Vagina (tissue), 2 donors: Measurements from ENCODE around the gene TCF7L1. TPM values are rescaled to one million over a fixed set of nuclear protein-coding genes. Genes with fewer than 3 reads are reported as not detected.

Experiments
- DNase-seq, 2 donors: peaks; one replicate each; pipeline ENCODE4 v3.0.0-alpha.2; 2017; ENCODE audit errors: extremely low spot score in 2 of 2
- H3K27ac ChIP-seq: fragments of 200-600 bp; sonication (generic); one replicate; pipeline ENCODE4 v1.5.1; 2019
- H3K27me3 ChIP-seq: fragments of 200-600 bp; sonication (generic); one replicate; pipeline ENCODE4 v1.5.1; 2019
- H3K36me3 ChIP-seq, 2 donors: fragments of 200-600 bp; sonication (generic); one replicate each; pipeline ENCODE4 v1.5.1; 2017 to 2019
- H3K4me1 ChIP-seq: fragments of 200-600 bp; sonication (generic); one replicate; pipeline ENCODE4 v1.5.1; 2019
- H3K4me3 ChIP-seq, 2 donors: fragments of 200-600 bp; sonication (generic); 1 replicate in 1 of 2; 2 replicates in 1 of 2; pipeline ENCODE4 v1.5.1; 2016 to 2019
- H3K9me3 ChIP-seq: fragments of 200-600 bp; sonication (generic); one replicate; pipeline ENCODE4 v1.5.1; 2019
- POLR2A ChIP-seq, 2 donors: fragments of 450-650 bp; IDR thresholded peaks; one replicate each; pipeline ENCODE4 v1.6.1; 2017; ENCODE audit warnings: antibody characterized with exemption in 2 of 2, mild to moderate bottlenecking in 2 of 2, moderate library complexity in 2 of 2
- POLR2AphosphoS5 ChIP-seq, 2 donors: sonication (generic); formaldehyde crosslinking; IDR thresholded peaks; one replicate each; pipeline ENCODE4 v1.9.0; 2017; ENCODE audit warnings: antibody characterized with exemption in 2 of 2, mild to moderate bottlenecking in 2 of 2, low read depth in 1 of 2; ENCODE audit not compliant: insufficient read depth in 1 of 2
- intact Hi-C: fragments of 100-400 bp; cut with DNase I; formaldehyde crosslinking; loops from one replicate; pipeline ENCODE4 v1.15.1; 2023
- total RNA-seq: library from RNA; depleted of rRNA; stranded (reverse); fragments of >200 nt; gene quantifications from one replicate; pipeline ENCODE4 v1.2.3, GENCODE V29; 2016
- TF ChIP-seq, protein P1 (sequence below), 3 experiments: fragments of 450-650 bp in 2 of 3; fragments of 200-600 bp in 1 of 3; sonication (generic) in 1 of 3; IDR thresholded peaks; one replicate each; pipeline ENCODE4 v1.5.1; 2017 to 2019; ENCODE audit warnings: antibody characterized with exemption in 3 of 3, mild to moderate bottlenecking in 2 of 3, moderate library complexity in 2 of 3

The TCF7L1 gene
- total RNA-seq, 1 donor from 2014 or later, result 8.3 TPM

DNA sequence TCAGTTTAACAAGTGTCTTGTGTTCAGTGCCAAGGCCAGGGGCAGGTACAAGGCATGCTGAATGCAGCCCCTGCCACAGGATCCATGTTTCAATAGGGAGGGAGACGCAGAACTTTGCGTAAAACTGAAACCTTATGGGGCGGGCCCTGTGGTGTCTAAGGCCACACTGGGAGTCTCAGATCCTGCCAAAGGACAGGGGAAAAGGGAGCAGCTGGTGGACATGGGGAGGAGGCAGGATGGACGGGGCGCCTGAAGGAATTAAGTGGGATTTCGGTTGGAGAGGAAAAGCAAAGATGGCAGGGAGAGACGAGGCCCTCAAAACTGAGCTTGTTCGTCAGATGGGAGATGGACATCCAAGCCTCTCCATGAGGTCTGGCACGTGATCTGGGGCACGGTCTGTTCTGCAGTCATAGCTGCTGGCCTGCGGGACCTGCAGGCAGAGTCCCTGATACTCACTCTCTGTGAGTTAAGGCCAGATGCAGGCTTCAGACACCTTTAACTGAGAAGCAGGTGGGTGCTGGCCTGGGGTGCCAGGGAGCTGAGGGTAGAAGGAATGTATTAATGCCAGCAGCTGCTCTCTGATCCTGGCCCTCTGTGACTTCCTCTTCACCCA lies 48.8 kb downstream of the TCF7L1 start:
- no peak for TF ChIP-seq POLR2A (IDR thresholded peaks at IDR 0.05)
- TF ChIP-seq, protein P1, sequence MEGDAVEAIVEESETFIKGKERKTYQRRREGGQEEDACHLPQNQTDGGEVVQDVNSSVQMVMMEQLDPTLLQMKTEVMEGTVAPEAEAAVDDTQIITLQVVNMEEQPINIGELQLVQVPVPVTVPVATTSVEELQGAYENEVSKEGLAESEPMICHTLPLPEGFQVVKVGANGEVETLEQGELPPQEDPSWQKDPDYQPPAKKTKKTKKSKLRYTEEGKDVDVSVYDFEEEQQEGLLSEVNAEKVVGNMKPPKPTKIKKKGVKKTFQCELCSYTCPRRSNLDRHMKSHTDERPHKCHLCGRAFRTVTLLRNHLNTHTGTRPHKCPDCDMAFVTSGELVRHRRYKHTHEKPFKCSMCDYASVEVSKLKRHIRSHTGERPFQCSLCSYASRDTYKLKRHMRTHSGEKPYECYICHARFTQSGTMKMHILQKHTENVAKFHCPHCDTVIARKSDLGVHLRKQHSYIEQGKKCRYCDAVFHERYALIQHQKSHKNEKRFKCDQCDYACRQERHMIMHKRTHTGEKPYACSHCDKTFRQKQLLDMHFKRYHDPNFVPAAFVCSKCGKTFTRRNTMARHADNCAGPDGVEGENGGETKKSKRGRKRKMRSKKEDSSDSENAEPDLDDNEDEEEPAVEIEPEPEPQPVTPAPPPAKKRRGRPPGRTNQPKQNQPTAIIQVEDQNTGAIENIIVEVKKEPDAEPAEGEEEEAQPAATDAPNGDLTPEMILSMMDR (IDR thresholded peaks at IDR 0.05), result no peak
- TF ChIP-seq POLR2AphosphoS5 (IDR thresholded peaks at IDR 0.05; ENCODE audit: insufficient read depth in 1 of 2, low read depth in 1 of 2), result no peak
- no peak for DNase-seq
- intact Hi-C loops, result no loop called here
- H3K27ac ChIP-seq, result no peak overlapping the region
- H3K4me1 ChIP-seq, result peaks cover 40% of the 10 kb centered on the region
- no peaks in the 10 kb centered on the region for H3K36me3 ChIP-seq
- H3K9me3 ChIP-seq, result no peaks in the 10 kb centered on the region
- H3K4me3 ChIP-seq, result no peak overlapping the region
- no peaks in the 10 kb centered on the region for H3K27me3 ChIP-seq

DNA sequence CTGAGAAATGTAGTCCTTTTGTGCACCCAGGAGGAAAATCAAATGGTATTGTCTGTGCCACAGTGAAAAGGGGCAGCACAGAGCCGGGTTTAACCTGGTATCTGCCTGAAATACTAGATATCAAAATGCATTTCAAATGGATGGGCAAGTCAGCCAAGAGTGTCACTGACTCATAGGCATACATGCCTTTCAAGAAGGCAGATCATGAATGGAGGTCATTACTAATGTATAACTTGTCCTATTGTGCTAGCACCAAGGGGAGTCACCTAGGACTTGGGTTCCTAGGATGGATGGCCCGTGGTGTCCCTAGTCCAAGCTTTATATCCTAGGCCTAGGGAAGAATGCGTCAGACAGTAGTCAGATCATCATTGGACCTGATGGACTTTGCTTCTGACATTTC lies 49.9 kb downstream of the TCF7L1 start:
- Histone ChIP-seq H3K4me1 (peaks cover 38% of the 10 kb centered on the region), H3K27ac (no peak overlapping the region), H3K4me3 (no peak overlapping the region), H3K9me3 (no peaks in the 10 kb centered on the region), H3K36me3 (no peaks in the 10 kb centered on the region), H3K27me3 (no peaks in the 10 kb centered on the region)
- TF ChIP-seq, protein P1 (IDR thresholded peaks at IDR 0.05), result no peak
- no peak for TF ChIP-seq POLR2AphosphoS5 (IDR thresholded peaks at IDR 0.05; ENCODE audit: insufficient read depth in 1 of 2, low read depth in 1 of 2)
- no peak for TF ChIP-seq POLR2A (IDR thresholded peaks at IDR 0.05)
- intact Hi-C loops, result no loop called here
- DNase-seq, result no peak

DNA sequence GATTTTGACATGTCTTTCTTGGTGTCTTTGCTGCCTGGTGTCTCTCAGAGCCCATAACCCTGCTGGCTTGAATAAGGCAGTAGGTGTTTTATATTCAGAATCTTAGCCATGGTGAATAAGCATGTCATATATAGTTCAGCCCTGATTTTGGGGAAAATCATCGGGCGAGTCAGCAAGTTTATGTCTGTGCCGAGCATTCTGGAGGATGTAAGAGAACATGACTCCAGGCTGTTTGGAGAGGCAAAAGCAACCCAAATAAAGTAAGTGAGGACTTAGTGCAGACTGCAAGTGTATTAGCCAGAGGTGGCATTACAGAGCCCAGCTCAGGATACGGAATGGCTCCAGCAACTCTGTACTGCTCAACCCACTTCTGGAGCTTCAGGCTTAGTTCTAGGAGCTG lies 50.3 kb downstream of the TCF7L1 start:
- H3K4me3 ChIP-seq, result no peak overlapping the region
- DNase-seq, result no peak
- intact Hi-C loops, result no loop called here

DNA sequence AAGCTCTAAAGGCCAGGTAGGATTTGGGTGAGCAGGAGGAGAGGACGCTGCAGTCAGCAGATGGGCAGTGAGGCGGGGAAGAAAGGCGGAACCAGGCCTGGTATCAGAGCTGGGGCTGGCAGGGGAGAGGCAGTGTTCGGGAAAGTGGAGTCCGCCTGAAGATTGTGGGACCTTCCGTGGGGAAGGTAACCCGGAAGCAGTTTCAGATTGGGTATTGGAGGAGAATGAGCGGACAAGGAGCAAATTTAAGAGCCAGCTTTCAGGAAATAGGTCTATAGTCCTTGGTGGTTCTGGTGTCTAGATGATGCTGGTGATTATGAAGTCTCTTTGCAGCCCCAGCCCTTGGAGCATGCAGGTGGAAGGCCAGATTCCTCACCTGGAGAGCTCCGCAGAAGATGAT lies 51.0 kb downstream of the TCF7L1 start:
- no peak for DNase-seq
- Histone ChIP-seq H3K4me3 (no peak overlapping the region), H3K27ac (no peak overlapping the region), H3K9me3 (no peaks in the 10 kb centered on the region), H3K27me3 (no peaks in the 10 kb centered on the region), H3K36me3 (no peaks in the 10 kb centered on the region), H3K4me1 (peaks cover 26% of the 10 kb centered on the region)
- TF ChIP-seq, protein P1 (IDR thresholded peaks at IDR 0.05), result no peak
- TF ChIP-seq POLR2A (IDR thresholded peaks at IDR 0.05), result no peak
- no peak for TF ChIP-seq POLR2AphosphoS5 (IDR thresholded peaks at IDR 0.05; ENCODE audit: insufficient read depth in 1 of 2, low read depth in 1 of 2)
- intact Hi-C loops, result no loop called here

More for the DNA sequence above, 50.3 kb downstream of the TCF7L1 start:
- no peaks in the 10 kb centered on the region for H3K27me3 ChIP-seq
- TF ChIP-seq, protein P1 (IDR thresholded peaks at IDR 0.05), result no peak
- no peak for TF ChIP-seq POLR2A (IDR thresholded peaks at IDR 0.05)
- TF ChIP-seq POLR2AphosphoS5 (IDR thresholded peaks at IDR 0.05; ENCODE audit: insufficient read depth in 1 of 2, low read depth in 1 of 2), result no peak
- H3K9me3 ChIP-seq, result no peaks in the 10 kb centered on the region
- peaks cover 34% of the 10 kb centered on the region for H3K4me1 ChIP-seq
- H3K27ac ChIP-seq, result no peak overlapping the region
- H3K36me3 ChIP-seq, result no peaks in the 10 kb centered on the region

DNA sequence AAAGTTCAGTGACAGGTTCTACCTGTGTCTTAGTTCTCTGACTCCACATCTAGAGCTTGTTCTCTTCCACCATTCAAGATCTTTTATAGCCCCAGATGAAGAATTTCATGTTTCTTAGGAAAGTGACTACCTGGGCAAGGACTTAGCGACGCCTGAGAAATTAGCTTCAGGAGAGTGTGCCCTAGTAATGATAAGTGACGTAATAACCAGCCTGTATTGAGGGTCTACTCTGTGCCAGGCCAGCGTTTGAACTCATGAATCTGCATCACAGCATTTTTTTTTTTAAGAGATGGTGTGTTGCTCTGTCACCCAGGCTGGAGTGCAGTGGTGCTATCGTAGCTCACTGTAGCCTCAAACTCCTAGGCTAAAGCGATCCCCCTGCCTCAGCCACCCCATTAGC lies 51.8 kb downstream of the TCF7L1 start:
- Histone ChIP-seq H3K27ac (no peak overlapping the region), H3K4me1 (peaks cover 19% of the 10 kb centered on the region), H3K4me3 (no peak overlapping the region), H3K27me3 (no peaks in the 10 kb centered on the region), H3K36me3 (no peaks in the 10 kb centered on the region), H3K9me3 (no peaks in the 10 kb centered on the region)
- intact Hi-C loops, result no loop called here
- DNase-seq, result no peak
- TF ChIP-seq POLR2A (IDR thresholded peaks at IDR 0.05) (no peak), POLR2AphosphoS5 (IDR thresholded peaks at IDR 0.05; ENCODE audit: insufficient read depth in 1 of 2, low read depth in 1 of 2) (no peak)
- TF ChIP-seq, protein P1 (IDR thresholded peaks at IDR 0.05), result no peak
